Dendritic cell treated with granulocyte-macrophage colony-stimulating factor and Interleukin-4, amounts not matched to agents 40 ng/mL and 50 ng/mL, for 4 days (primary cell): Measurements from ENCODE around the gene EIF2S3B.
"Not testable (repeated sequence)": the region's sequence is repeated elsewhere in the genome, so short reads cannot be mapped to it uniquely, and the experiment has no call there.

Experiments
- H3K27ac Mint-ChIP-seq: one replicate; pipeline ENCODE4 v1.8.0; 2022; ENCODE audit warnings: mild to moderate bottlenecking, mixed read lengths
- H3K27me3 Mint-ChIP-seq: one replicate; pipeline ENCODE4 v1.8.0; 2022; ENCODE audit warnings: mild to moderate bottlenecking, mixed read lengths
- H3K36me3 Mint-ChIP-seq: one replicate; pipeline ENCODE4 v1.8.0; 2022; ENCODE audit warnings: low read depth, mixed read lengths
- H3K4me1 Mint-ChIP-seq: one replicate; pipeline ENCODE4 v1.8.0; 2022; ENCODE audit warnings: low read depth, mixed read lengths
- H3K4me3 Mint-ChIP-seq: one replicate; pipeline ENCODE4 v1.8.0; 2022; ENCODE audit warnings: mild to moderate bottlenecking, moderate library complexity, mixed read lengths
- H3K9me3 Mint-ChIP-seq: one replicate; pipeline ENCODE4 v1.8.0; 2022; ENCODE audit warnings: mixed read lengths
- intact Hi-C: fragments of 100-400 bp; cut with micrococcal nuclease; formaldehyde crosslinking; loops from one replicate; pipeline ENCODE4 v1.15.0; 2022

The EIF2S3B gene

GRCh38 chr12:10505620-10506019 lies at the start of gene EIF2S3B:
TSS of gene EIF2S3B (plus strand) at chr12:10505890. CDS start at chr12:10505903, 13 bp downstream.
- Mint-ChIP-seq H3K4me3 (no peak within 1 kb of the TSS), H3K4me1 (no peaks in the 10 kb centered on the region), H3K27me3 (no peaks in the 10 kb centered on the region), H3K9me3 (no peaks in the 10 kb centered on the region), H3K27ac (no peak within 1 kb of the TSS), H3K36me3 (no peaks in the 10 kb centered on the region)
- intact Hi-C loops: no loop called here

DNA sequence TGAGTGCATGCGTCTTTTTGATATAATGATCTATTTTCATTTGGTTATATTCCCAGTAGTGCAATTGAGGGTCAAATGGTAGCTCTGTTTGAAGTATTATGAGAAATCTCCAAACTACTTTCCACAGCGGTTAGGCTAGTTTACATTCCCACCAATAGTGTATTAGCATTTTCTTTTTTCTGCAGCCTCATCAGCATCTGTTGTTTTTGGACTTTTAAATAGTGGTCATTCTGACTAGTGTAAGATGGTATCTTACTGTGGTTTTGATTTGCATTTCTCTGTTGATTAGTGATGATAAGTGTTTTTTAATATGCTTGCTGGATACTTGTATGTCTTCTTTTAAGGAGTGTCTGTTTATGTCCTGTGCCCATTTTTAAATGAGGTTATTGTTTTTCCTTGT lies 48.8 kb upstream of the EIF2S3B start:
- Mint-ChIP-seq H3K27ac (no peak overlapping the region), H3K4me3 (no peak overlapping the region), H3K4me1 (no peaks in the 10 kb centered on the region), H3K9me3 (peaks cover 43% of the 10 kb centered on the region), H3K36me3 (no peaks in the 10 kb centered on the region), H3K27me3 (no peaks in the 10 kb centered on the region)
- intact Hi-C loops: no loop called here

GRCh38 chr12:10457760-10458159 lies 47.9 kb upstream of the EIF2S3B start:
- no peak overlapping the region for H3K4me3 Mint-ChIP-seq
- H3K36me3 Mint-ChIP-seq: no peaks in the 10 kb centered on the region

GRCh38 chr12:10466311-10466710 lies 39.4 kb upstream of the EIF2S3B start:
- intact Hi-C loops: no loop called here
- Mint-ChIP-seq H3K36me3 (no peaks in the 10 kb centered on the region), H3K4me1 (no peaks in the 10 kb centered on the region), H3K9me3 (peaks cover 8% of the 10 kb centered on the region), H3K4me3 (no peak overlapping the region), H3K27ac (no peak overlapping the region), H3K27me3 (no peaks in the 10 kb centered on the region)

More at GRCh38 chr12:10457760-10458159, 47.9 kb upstream of the EIF2S3B start:
- Mint-ChIP-seq H3K4me1 (no peaks in the 10 kb centered on the region), H3K27ac (no peak overlapping the region), H3K9me3 (peaks cover 43% of the 10 kb centered on the region), H3K27me3 (no peaks in the 10 kb centered on the region)
- intact Hi-C loops: no loop called here

GRCh38 chr12:10469701-10470100 lies 36.0 kb upstream of the EIF2S3B start:
- Mint-ChIP-seq H3K9me3 (peaks cover 8% of the 10 kb centered on the region), H3K4me3 (no peak overlapping the region), H3K4me1 (no peaks in the 10 kb centered on the region), H3K36me3 (no peaks in the 10 kb centered on the region), H3K27me3 (no peaks in the 10 kb centered on the region), H3K27ac (no peak overlapping the region)
- intact Hi-C loops: no loop called here

- H3K9me3 Mint-ChIP-seq: peaks cover 29% of the 10 kb centered on the region
- H3K4me3 Mint-ChIP-seq: not testable (repeated sequence)
Measured at GRCh38 chr12:10472808-10473207, 32.9 kb upstream of the EIF2S3B start.

DNA sequence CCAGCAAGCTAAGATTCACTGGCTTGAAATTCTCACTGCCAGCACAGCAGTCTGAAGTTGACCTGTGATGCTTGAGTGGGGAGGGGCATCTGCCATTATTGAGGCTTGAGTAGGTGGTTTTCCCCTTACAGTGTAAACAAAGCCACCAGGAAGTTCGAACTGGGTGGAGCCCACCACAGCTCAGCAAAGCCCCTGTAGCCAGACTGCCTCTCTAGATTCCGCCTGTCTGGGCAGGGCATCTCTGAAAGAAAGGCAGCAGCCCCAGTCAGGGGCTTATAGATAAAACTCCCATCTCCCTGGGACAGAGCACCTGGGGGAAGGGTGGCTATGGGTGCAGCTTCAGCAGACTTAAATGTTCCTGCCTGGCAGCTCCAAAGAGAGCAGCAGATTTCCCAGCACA lies 23.8 kb upstream of the EIF2S3B start:
- H3K36me3 Mint-ChIP-seq, H3K4me1 Mint-ChIP-seq, H3K27ac Mint-ChIP-seq, H3K4me3 Mint-ChIP-seq, H3K27me3 Mint-ChIP-seq, intact Hi-C loops: not testable (repeated sequence)
- H3K9me3 Mint-ChIP-seq: peaks cover 22% of the 10 kb centered on the region

More at GRCh38 chr12:10472808-10473207, 32.9 kb upstream of the EIF2S3B start:
- H3K4me1 Mint-ChIP-seq, H3K27me3 Mint-ChIP-seq, H3K27ac Mint-ChIP-seq, H3K36me3 Mint-ChIP-seq, intact Hi-C loops: not testable (repeated sequence)

GRCh38 chr12:10487328-10487727 lies 18.4 kb upstream of the EIF2S3B start:
- peaks cover 15% of the 10 kb centered on the region for H3K9me3 Mint-ChIP-seq

DNA sequence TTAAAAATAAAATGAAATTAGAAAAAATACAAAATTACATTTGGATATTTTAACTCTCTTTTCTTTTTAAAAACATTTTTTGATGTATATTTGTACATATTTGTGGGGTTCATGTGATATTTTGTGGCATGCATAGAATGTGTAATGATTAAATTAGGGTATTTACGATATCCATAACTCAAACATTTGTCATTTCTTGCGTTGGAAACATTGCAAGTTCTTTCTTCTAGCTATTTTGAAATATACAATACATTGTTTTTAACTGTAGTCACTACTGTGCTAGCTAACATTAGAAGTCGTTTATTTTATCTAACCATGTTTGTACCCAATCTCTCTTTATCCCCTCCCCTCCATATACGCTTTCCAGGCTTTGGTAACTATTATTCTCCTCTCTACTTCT lies 13.9 kb upstream of the EIF2S3B start:
- Mint-ChIP-seq H3K27me3 (peaks cover 6% of the 10 kb centered on the region), H3K27ac (no peak overlapping the region), H3K9me3 (peaks cover 7% of the 10 kb centered on the region), H3K4me1 (no peaks in the 10 kb centered on the region), H3K36me3 (no peaks in the 10 kb centered on the region), H3K4me3 (no peak overlapping the region)
- intact Hi-C loops: no loop called here

More at GRCh38 chr12:10487328-10487727, 18.4 kb upstream of the EIF2S3B start:
- H3K4me1 Mint-ChIP-seq, intact Hi-C loops, H3K27ac Mint-ChIP-seq, H3K27me3 Mint-ChIP-seq, H3K4me3 Mint-ChIP-seq, H3K36me3 Mint-ChIP-seq: not testable (repeated sequence)

DNA sequence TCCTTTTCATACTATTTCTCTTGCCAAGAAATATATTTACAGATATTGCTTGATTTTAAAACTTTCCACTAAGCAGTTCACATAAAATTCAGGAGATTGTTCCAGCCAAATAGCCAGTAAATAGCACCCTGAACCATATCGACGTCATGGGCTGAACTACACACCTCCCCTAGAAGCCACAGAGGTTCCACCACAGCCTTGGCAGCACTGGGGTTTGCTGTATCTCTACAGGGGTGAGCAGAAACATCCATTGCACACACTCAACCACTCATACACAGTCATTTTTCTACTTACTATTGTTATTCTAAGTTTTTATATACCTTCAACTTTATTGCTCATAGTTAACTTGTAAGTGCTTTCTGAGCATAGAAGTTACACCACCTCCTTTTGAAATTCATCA lies 8.1 kb upstream of the EIF2S3B start:
- Mint-ChIP-seq H3K4me3 (no peak overlapping the region), H3K27ac (no peak overlapping the region), H3K4me1 (no peaks in the 10 kb centered on the region), H3K36me3 (no peaks in the 10 kb centered on the region), H3K9me3 (no peaks in the 10 kb centered on the region), H3K27me3 (peaks cover 11% of the 10 kb centered on the region)
- intact Hi-C loops: no loop called here

DNA sequence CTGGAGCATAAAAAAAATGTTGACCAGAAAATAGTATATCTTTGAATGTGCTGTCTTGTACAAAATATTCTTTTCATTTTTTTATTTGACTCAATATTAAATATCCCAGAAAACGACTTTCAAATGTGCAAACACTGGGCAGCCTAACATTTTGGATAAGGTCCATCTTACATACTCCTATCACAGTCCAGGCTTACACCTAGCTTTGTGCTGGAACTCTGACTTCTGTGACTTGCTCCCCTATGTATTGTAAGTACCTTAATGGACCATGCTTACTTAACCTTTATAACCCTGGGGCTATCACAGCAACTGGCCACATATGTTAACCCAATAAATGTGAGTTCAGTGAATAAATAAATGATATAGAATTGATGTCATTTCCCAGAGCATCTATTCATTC lies 7.6 kb upstream of the EIF2S3B start:
- no peaks in the 10 kb centered on the region for H3K36me3 Mint-ChIP-seq
- peaks cover 11% of the 10 kb centered on the region for H3K27me3 Mint-ChIP-seq
- no peak overlapping the region for H3K4me3 Mint-ChIP-seq
- H3K27ac Mint-ChIP-seq: no peak overlapping the region
- intact Hi-C loops: no loop called here
- H3K9me3 Mint-ChIP-seq: no peaks in the 10 kb centered on the region
- H3K4me1 Mint-ChIP-seq: no peaks in the 10 kb centered on the region

DNA sequence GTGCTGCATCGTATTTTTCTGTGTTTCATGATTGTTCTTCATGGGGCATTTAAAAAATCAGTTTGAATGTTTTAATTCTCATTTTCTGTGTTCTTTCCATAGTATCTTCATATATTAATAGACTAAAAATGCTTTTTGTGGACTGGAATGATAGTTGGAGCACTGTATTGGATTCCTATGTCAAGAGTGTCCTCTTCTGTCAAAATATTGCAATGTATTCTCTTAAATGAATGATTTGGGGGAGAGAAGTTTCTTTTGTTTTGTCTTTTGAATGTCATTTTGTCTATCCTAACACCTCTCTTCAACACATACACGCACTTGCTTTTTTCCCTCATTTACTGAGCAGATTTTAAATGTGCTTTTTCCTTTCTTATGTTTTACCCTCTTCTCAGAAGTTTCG lies 4.7 kb upstream of the EIF2S3B start:
- H3K4me1 Mint-ChIP-seq: no peaks in the 10 kb centered on the region
- peaks cover 7% of the 10 kb centered on the region for H3K27me3 Mint-ChIP-seq
- intact Hi-C loops: loop anchor here (5.0 kb wide), 1 partner anchor 54 kb away; no protein-coding TSS in a partner anchor
- H3K4me3 Mint-ChIP-seq: no peak overlapping the region
- no peaks in the 10 kb centered on the region for H3K9me3 Mint-ChIP-seq
- H3K27ac Mint-ChIP-seq: no peak overlapping the region
- H3K36me3 Mint-ChIP-seq: no peaks in the 10 kb centered on the region

DNA sequence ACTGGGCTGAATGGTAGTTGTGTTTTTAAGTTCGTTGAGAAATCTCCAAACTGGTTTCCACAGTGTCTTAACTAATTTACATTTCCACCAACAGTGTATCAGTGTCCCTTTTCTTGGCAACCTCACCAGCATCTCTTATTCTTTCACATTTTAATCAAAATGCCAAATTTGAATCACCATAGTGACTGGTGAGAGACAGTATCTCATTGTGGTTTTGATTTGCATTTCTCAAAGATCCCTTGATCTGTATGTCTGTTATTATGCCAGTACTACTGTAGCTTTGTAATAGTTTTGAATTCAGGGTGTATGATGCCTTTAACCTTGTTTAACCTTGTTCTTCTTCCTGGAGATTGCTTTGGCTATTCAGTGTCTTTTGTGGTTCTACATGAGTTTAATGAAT lies 2.2 kb upstream of the EIF2S3B start:
- intact Hi-C loops: loop anchor here (5.0 kb wide), 1 partner anchor 56 kb away; no protein-coding TSS in a partner anchor
- no peaks in the 10 kb centered on the region for H3K4me1 Mint-ChIP-seq
- H3K9me3 Mint-ChIP-seq: no peaks in the 10 kb centered on the region
- H3K36me3 Mint-ChIP-seq: no peaks in the 10 kb centered on the region
- H3K27ac Mint-ChIP-seq: no peak overlapping the region
- H3K27me3 Mint-ChIP-seq: peaks cover 1% of the 10 kb centered on the region
- H3K4me3 Mint-ChIP-seq: no peak overlapping the region

DNA sequence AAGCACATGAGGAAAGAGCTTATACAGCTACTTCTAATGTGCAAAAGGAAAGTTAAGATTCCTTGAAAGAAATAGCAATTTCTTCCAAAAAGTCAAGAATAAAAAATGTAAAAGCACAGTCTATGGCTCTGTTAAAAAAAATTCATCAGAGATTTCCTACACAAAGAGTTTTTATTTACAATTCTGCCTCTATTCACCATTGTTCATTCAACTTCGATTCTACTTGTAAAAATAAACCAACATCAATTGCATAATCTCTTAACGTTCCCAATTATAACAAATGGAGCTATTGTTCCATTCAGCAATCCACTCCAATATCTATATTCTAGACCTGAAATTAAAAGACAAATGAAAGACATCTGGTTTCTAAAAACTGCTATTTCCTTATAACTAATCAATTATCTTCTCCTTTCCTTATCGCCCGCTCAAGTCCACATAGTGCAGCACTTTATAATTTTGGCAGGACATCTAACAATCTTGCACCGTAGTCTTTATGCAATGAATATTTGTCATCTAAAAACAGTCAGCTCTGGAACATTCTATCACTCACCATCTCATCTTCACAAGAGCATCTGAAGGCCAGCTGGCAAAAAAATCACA lies 6.2 kb downstream of the EIF2S3B start:
- no peak overlapping the region for H3K27ac Mint-ChIP-seq
- no peaks in the 10 kb centered on the region for H3K4me1 Mint-ChIP-seq
- H3K4me3 Mint-ChIP-seq: no peak overlapping the region
- no peaks in the 10 kb centered on the region for H3K36me3 Mint-ChIP-seq
- intact Hi-C loops: no loop called here
- H3K27me3 Mint-ChIP-seq: no peaks in the 10 kb centered on the region
- H3K9me3 Mint-ChIP-seq: no peaks in the 10 kb centered on the region

DNA sequence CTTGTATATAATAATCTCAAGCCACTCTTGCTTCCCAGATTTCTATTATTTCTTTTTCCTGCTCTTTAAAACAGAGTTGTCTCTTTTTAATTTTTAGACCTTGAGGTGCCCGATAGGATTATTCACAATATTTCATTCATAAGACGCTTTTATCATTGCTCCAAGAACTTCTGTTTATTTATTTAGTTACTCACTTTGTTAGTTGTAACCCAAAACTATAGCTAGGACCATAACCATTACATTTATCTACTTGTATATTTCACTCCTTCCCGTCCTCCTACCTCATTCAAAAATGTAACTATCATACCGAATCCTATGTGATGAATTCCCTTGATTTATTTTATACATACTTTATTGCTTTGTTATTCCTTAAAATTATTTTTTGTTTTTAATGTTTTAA lies 7.1 kb downstream of the EIF2S3B start:
- Mint-ChIP-seq H3K36me3 (no peaks in the 10 kb centered on the region), H3K27me3 (no peaks in the 10 kb centered on the region), H3K27ac (no peak overlapping the region), H3K9me3 (no peaks in the 10 kb centered on the region), H3K4me1 (no peaks in the 10 kb centered on the region), H3K4me3 (no peak overlapping the region)
- intact Hi-C loops: no loop called here
